ENCODE results near the gene RFX2. TPM values are rescaled to one million over a fixed set of nuclear protein-coding genes. Genes with fewer than 3 reads are reported as not detected.
"Not testable (repeated sequence)": the region's sequence is repeated elsewhere in the genome, so short reads cannot be mapped to it uniquely, and the experiment has no call there.

Gene RFX2
- total RNA-seq, 1 donor from 2014 or later = 5.2 TPM

GRCh38 chr19:6106643-6107294 lies 3.5 kb downstream of the RFX2 start:
- not testable (repeated sequence) for H3K27ac ChIP-seq (ENCODE audit: low read depth, low read length); H3K9ac ChIP-seq (ENCODE audit: low read depth in 1 of 3, low read length in 3 of 3); H3K27me3 ChIP-seq (ENCODE audit: control insufficient read depth in 3 of 3, insufficient read depth in 3 of 3, low read length in 3 of 3); H3K9me3 ChIP-seq (ENCODE audit: control insufficient read depth in 3 of 3, low read length in 3 of 3); H3K36me3 ChIP-seq (ENCODE audit: control insufficient read depth in 3 of 3, insufficient read depth in 3 of 3, low read length in 3 of 3); H3K4me3 ChIP-seq (ENCODE audit: low read length in 3 of 3)
- peaks cover 19 to 32% (median 24%) of the 10 kb centered on the region in 3 donors for H3K4me1 ChIP-seq (ENCODE audit: control insufficient read depth in 3 of 3, insufficient read depth in 3 of 3, low read length in 3 of 3)

GRCh38 chr19:6105444-6105843 lies 4.9 kb downstream of the RFX2 start:
- H3K27me3 ChIP-seq (ENCODE audit: control insufficient read depth in 3 of 3, insufficient read depth in 3 of 3, low read length in 3 of 3) = peaks cover 0 to 4% (median 0%) of the 10 kb centered on the region in 3 donors
- peaks cover 20 to 32% (median 24%) of the 10 kb centered on the region in 3 donors for H3K4me1 ChIP-seq (ENCODE audit: control insufficient read depth in 3 of 3, insufficient read depth in 3 of 3, low read length in 3 of 3)
- no peak overlapping the region for H3K4me3 ChIP-seq (ENCODE audit: low read length in 3 of 3)
- peak overlapping the region; percentile 46 for H3K27ac ChIP-seq (ENCODE audit: low read depth, low read length)
- no peaks in the 10 kb centered on the region for H3K36me3 ChIP-seq (ENCODE audit: control insufficient read depth in 3 of 3, insufficient read depth in 3 of 3, low read length in 3 of 3)
- H3K9me3 ChIP-seq (ENCODE audit: control insufficient read depth in 3 of 3, low read length in 3 of 3) = no peaks in the 10 kb centered on the region
- no peak overlapping the region for H3K9ac ChIP-seq (ENCODE audit: low read depth in 1 of 3, low read length in 3 of 3)

GRCh38 chr19:6103894-6104293 lies 6.4 kb downstream of the RFX2 start:
- peaks cover 0 to 3% (median 0%) of the 10 kb centered on the region in 3 donors for H3K27me3 ChIP-seq (ENCODE audit: control insufficient read depth in 3 of 3, insufficient read depth in 3 of 3, low read length in 3 of 3)
- no peaks in the 10 kb centered on the region for H3K36me3 ChIP-seq (ENCODE audit: control insufficient read depth in 3 of 3, insufficient read depth in 3 of 3, low read length in 3 of 3)
- peaks cover 13 to 21% (median 21%) of the 10 kb centered on the region in 3 donors for H3K4me1 ChIP-seq (ENCODE audit: control insufficient read depth in 3 of 3, insufficient read depth in 3 of 3, low read length in 3 of 3)
- H3K9ac ChIP-seq (ENCODE audit: low read depth in 1 of 3, low read length in 3 of 3) = no peak overlapping the region
- H3K4me3 ChIP-seq (ENCODE audit: low read length in 3 of 3) = no peak overlapping the region
- no peaks in the 10 kb centered on the region for H3K9me3 ChIP-seq (ENCODE audit: control insufficient read depth in 3 of 3, low read length in 3 of 3)
- peak overlapping the region; percentile 2 for H3K27ac ChIP-seq (ENCODE audit: low read depth, low read length)

- H3K36me3 ChIP-seq (ENCODE audit: control insufficient read depth in 3 of 3, insufficient read depth in 3 of 3, low read length in 3 of 3) = no peaks in the 10 kb centered on the region
- H3K9ac ChIP-seq (ENCODE audit: low read depth in 1 of 3, low read length in 3 of 3) = no peak overlapping the region
- H3K4me1 ChIP-seq (ENCODE audit: control insufficient read depth in 3 of 3, insufficient read depth in 3 of 3, low read length in 3 of 3) = peaks cover 10 to 19% (median 17%) of the 10 kb centered on the region in 3 donors
- no peaks in the 10 kb centered on the region for H3K9me3 ChIP-seq (ENCODE audit: control insufficient read depth in 3 of 3, low read length in 3 of 3)
- peak overlapping the region; percentile 2 for H3K27ac ChIP-seq (ENCODE audit: low read depth, low read length)
- no peak overlapping the region for H3K4me3 ChIP-seq (ENCODE audit: low read length in 3 of 3)
- no peaks in the 10 kb centered on the region for H3K27me3 ChIP-seq (ENCODE audit: control insufficient read depth in 3 of 3, insufficient read depth in 3 of 3, low read length in 3 of 3)
Observed at GRCh38 chr19:6103217-6103644, 7.1 kb downstream of the RFX2 start.

GRCh38 chr19:6101991-6102390 lies 8.3 kb downstream of the RFX2 start:
- H3K27me3 ChIP-seq (ENCODE audit: control insufficient read depth in 3 of 3, insufficient read depth in 3 of 3, low read length in 3 of 3) = no peaks in the 10 kb centered on the region
- no peak overlapping the region for H3K9ac ChIP-seq (ENCODE audit: low read depth in 1 of 3, low read length in 3 of 3)
- H3K9me3 ChIP-seq (ENCODE audit: control insufficient read depth in 3 of 3, low read length in 3 of 3) = no peaks in the 10 kb centered on the region
- H3K36me3 ChIP-seq (ENCODE audit: control insufficient read depth in 3 of 3, insufficient read depth in 3 of 3, low read length in 3 of 3) = no peaks in the 10 kb centered on the region
- H3K4me1 ChIP-seq (ENCODE audit: control insufficient read depth in 3 of 3, insufficient read depth in 3 of 3, low read length in 3 of 3) = peaks cover 10 to 19% (median 17%) of the 10 kb centered on the region in 3 donors
- no peak overlapping the region for H3K4me3 ChIP-seq (ENCODE audit: low read length in 3 of 3)
- no peak overlapping the region for H3K27ac ChIP-seq (ENCODE audit: low read depth, low read length)

GRCh38 chr19:6101291-6101825 lies 8.9 kb downstream of the RFX2 start:
- Histone ChIP-seq H3K9me3 (ENCODE audit: control insufficient read depth in 3 of 3, low read length in 3 of 3) (no peaks in the 10 kb centered on the region), H3K36me3 (ENCODE audit: control insufficient read depth in 3 of 3, insufficient read depth in 3 of 3, low read length in 3 of 3) (no peaks in the 10 kb centered on the region), H3K27ac (ENCODE audit: low read depth, low read length) (no peak overlapping the region), H3K9ac (ENCODE audit: low read depth in 1 of 3, low read length in 3 of 3) (no peak overlapping the region), H3K27me3 (ENCODE audit: control insufficient read depth in 3 of 3, insufficient read depth in 3 of 3, low read length in 3 of 3) (no peaks in the 10 kb centered on the region), H3K4me1 (ENCODE audit: control insufficient read depth in 3 of 3, insufficient read depth in 3 of 3, low read length in 3 of 3) (peaks cover 10 to 19% (median 17%) of the 10 kb centered on the region in 3 donors), H3K4me3 (ENCODE audit: low read length in 3 of 3) (no peak overlapping the region)

- H3K9ac ChIP-seq (ENCODE audit: low read depth in 1 of 3, low read length in 3 of 3) = no peak overlapping the region
Observed at GRCh38 chr19:6100284-6100915, 9.9 kb downstream of the RFX2 start.

GRCh38 chr19:6099599-6099998 lies 10.7 kb downstream of the RFX2 start:
- peak overlapping the region in 1 of 3 donors; percentile 51 for H3K9ac ChIP-seq (ENCODE audit: low read depth in 1 of 3, low read length in 3 of 3)
- peaks cover 4 to 14% (median 9%) of the 10 kb centered on the region in 3 donors for H3K4me1 ChIP-seq (ENCODE audit: control insufficient read depth in 3 of 3, insufficient read depth in 3 of 3, low read length in 3 of 3)

More at GRCh38 chr19:6100284-6100915, 9.9 kb downstream of the RFX2 start:
- Histone ChIP-seq H3K27me3 (ENCODE audit: control insufficient read depth in 3 of 3, insufficient read depth in 3 of 3, low read length in 3 of 3) (no peaks in the 10 kb centered on the region), H3K4me3 (ENCODE audit: low read length in 3 of 3) (peak overlapping the region in 2 of 3 donors; percentile 24 to 28), H3K4me1 (ENCODE audit: control insufficient read depth in 3 of 3, insufficient read depth in 3 of 3, low read length in 3 of 3) (peaks cover 10 to 17% (median 16%) of the 10 kb centered on the region in 3 donors), H3K27ac (ENCODE audit: low read depth, low read length) (peak overlapping the region; percentile 52), H3K36me3 (ENCODE audit: control insufficient read depth in 3 of 3, insufficient read depth in 3 of 3, low read length in 3 of 3) (no peaks in the 10 kb centered on the region), H3K9me3 (ENCODE audit: control insufficient read depth in 3 of 3, low read length in 3 of 3) (no peaks in the 10 kb centered on the region)

GRCh38 chr19:6099033-6099432 lies 11.3 kb downstream of the RFX2 start:
- no peak overlapping the region for H3K4me3 ChIP-seq (ENCODE audit: low read length in 3 of 3)
- no peak overlapping the region for H3K9ac ChIP-seq (ENCODE audit: low read depth in 1 of 3, low read length in 3 of 3)
- H3K27me3 ChIP-seq (ENCODE audit: control insufficient read depth in 3 of 3, insufficient read depth in 3 of 3, low read length in 3 of 3) = no peaks in the 10 kb centered on the region
- H3K9me3 ChIP-seq (ENCODE audit: control insufficient read depth in 3 of 3, low read length in 3 of 3) = no peaks in the 10 kb centered on the region
- peaks cover 4 to 14% (median 9%) of the 10 kb centered on the region in 3 donors for H3K4me1 ChIP-seq (ENCODE audit: control insufficient read depth in 3 of 3, insufficient read depth in 3 of 3, low read length in 3 of 3)
- no peaks in the 10 kb centered on the region for H3K36me3 ChIP-seq (ENCODE audit: control insufficient read depth in 3 of 3, insufficient read depth in 3 of 3, low read length in 3 of 3)
- no peak overlapping the region for H3K27ac ChIP-seq (ENCODE audit: low read depth, low read length)

More at GRCh38 chr19:6099599-6099998, 10.7 kb downstream of the RFX2 start:
- Histone ChIP-seq H3K36me3 (ENCODE audit: control insufficient read depth in 3 of 3, insufficient read depth in 3 of 3, low read length in 3 of 3) (no peaks in the 10 kb centered on the region), H3K27me3 (ENCODE audit: control insufficient read depth in 3 of 3, insufficient read depth in 3 of 3, low read length in 3 of 3) (no peaks in the 10 kb centered on the region), H3K9me3 (ENCODE audit: control insufficient read depth in 3 of 3, low read length in 3 of 3) (no peaks in the 10 kb centered on the region), H3K4me3 (ENCODE audit: low read length in 3 of 3) (no peak overlapping the region), H3K27ac (ENCODE audit: low read depth, low read length) (peak overlapping the region; percentile 52)

GRCh38 chr19:6098574-6098973 lies 11.7 kb downstream of the RFX2 start:
- no peaks in the 10 kb centered on the region for H3K27me3 ChIP-seq (ENCODE audit: control insufficient read depth in 3 of 3, insufficient read depth in 3 of 3, low read length in 3 of 3)
- H3K4me1 ChIP-seq (ENCODE audit: control insufficient read depth in 3 of 3, insufficient read depth in 3 of 3, low read length in 3 of 3) = peaks cover 3 to 14% (median 8%) of the 10 kb centered on the region in 3 donors
- no peaks in the 10 kb centered on the region for H3K9me3 ChIP-seq (ENCODE audit: control insufficient read depth in 3 of 3, low read length in 3 of 3)
- H3K27ac ChIP-seq (ENCODE audit: low read depth, low read length) = no peak overlapping the region
- no peaks in the 10 kb centered on the region for H3K36me3 ChIP-seq (ENCODE audit: control insufficient read depth in 3 of 3, insufficient read depth in 3 of 3, low read length in 3 of 3)
- no peak overlapping the region for H3K4me3 ChIP-seq (ENCODE audit: low read length in 3 of 3)
- no peak overlapping the region for H3K9ac ChIP-seq (ENCODE audit: low read depth in 1 of 3, low read length in 3 of 3)

Data from skeletal muscle tissue (tissue), 4 donors.